NCI-H2081 treated with DMSO at 0.1 percent for 48 hours (cell line): ENCODE measurements around the gene ADH6.
"Not testable (repeated sequence)": the region's sequence is repeated elsewhere in the genome, so short reads cannot be mapped to it uniquely, and the experiment has no call there.

Experiments used
- DNase-seq: peaks from one replicate; lab custom pipeline; 2025; lab: John Stamatoyannopoulos, UW

Gene ADH6

DNA sequence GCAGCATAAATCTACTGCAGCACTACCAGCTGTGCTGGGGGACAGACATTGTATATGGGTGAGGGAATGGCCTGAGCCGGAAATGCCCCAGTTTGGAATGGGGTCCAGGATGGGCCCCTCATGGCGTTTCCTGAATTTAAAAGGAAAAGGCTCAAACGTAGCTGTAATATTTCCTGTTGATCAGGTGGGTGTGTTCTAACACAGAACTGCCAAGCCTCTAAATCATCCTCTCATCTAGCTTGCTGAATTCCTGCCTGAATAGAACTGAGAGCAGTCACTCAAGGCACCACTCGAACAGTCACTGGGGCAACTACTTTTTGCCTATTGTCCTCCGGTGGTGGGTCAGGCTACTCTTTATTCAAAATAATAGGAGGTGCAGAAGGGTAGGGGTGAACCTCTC lies 28.7 kb downstream of the ADH6 start:
- no peak for DNase-seq

- not testable (repeated sequence) for DNase-seq
Observed at GRCh38 chr4:99189900-99190299, 29.1 kb downstream of the ADH6 start.

DNA sequence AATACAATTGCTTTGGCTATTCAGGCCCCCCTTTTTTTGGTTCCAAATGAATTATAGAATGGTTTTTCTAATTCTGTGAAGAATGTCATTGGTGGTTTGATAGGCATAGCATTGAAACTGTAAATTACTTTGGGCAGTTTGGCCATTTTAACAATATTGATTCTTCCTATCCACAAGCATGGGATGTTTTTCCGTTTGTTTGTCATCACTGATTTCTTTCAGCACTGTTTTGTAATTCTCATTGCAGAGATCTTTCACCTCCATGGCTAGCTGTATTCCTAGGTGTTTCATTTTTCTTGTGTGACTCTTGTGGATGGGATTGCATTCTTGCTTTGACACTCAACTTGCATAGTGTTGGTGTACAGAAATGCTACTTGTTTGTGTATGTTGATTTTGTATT lies 33.0 kb downstream of the ADH6 start:
- no peak for DNase-seq

- DNase-seq = no peak
Observed at GRCh38 chr4:99185581-99185980, 33.5 kb downstream of the ADH6 start.

GRCh38 chr4:99180382-99181070 lies 38.5 kb downstream of the ADH6 start:
- DNase-seq = no peak

DNA sequence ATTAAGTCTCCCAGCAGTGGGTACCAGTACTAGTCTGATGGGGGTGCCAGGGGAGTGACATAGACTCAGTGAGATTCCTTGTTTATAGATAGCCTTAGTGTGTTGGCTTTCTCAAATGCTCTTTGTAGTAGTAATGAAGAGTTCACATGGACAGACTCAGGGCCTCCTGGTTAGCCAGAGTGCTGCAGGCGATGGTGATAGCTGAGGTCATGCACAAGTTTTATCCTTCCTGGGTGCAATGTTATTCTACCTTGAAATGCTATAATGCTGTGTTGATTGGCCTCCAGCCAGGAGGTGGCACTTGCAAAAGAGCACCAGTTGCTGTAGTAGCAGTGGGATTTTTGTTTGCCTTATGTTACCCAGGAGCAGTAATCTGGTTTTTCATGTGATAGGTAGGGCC lies 39.4 kb downstream of the ADH6 start:
- no peak for DNase-seq

DNA sequence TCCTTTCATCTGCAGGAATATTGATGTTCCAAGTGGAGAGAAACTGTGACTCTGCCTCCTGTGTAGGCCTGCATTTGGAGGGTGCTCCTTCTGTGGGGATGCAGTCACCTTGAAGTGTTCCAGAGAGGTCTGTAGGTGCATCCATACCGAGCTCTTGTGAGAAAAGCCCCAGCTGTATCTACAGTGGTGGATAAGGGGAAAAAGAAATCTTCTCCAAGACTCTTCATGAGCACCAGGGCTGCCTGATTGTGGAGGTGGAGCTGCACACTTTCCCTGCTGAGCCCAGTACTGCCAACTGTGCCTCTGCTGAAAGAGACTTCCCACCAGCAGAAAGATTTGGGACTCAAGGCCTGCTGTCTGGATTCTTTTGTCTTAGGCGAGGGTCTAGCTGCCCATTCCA lies 39.9 kb downstream of the ADH6 start:
- no peak for DNase-seq

DNA sequence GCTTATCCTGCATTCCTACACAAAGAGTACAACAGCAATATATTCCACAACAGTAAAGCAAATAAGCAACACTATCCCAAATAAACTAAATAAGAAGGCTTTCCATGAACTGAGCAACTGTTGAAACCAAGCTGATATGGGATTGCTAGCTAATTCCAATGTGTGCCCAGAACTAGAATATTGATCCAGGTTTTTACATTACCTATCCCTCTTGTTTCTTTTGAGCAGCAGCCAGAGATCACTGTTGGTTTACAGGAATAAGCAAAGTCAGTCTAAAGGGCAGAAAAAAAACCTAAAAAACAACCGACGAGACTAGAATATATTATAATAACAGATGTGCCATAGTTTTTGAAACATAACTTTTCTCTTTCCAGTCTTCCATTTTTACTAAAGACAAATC lies 52.5 kb downstream of the ADH6 start:
- no peak for DNase-seq

GRCh38 chr4:99165978-99166377 lies 53.1 kb downstream of the ADH6 start:
- DNase-seq = no peak

GRCh38 chr4:99161373-99162099 lies 57.5 kb downstream of the ADH6 start:
- DNase-seq = no peak

- DNase-seq = no peak
Observed at GRCh38 chr4:99159699-99160098, 59.3 kb downstream of the ADH6 start.

DNA sequence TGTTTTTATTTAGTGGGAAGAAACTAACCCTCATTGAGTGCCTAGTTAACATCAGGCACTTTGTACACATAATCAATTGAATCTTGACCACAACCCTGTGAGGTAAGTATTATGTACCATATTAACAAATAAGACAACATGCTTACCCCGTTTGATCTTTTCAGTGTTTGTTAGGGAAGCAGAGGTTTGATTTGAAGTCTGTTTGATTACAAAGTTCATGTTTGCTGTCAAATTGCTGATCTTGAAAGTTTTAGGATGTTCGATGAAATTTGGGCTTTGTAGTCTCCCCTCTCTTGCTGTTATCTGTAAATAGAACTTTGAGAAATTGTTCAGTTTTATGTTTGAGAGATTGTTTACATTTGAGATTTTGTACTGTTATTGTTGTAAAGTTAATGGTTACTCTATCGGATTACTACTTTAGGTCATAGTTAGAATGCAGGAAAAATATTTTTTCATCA lies 61.5 kb downstream of the ADH6 start:
- no peak for DNase-seq

DNA sequence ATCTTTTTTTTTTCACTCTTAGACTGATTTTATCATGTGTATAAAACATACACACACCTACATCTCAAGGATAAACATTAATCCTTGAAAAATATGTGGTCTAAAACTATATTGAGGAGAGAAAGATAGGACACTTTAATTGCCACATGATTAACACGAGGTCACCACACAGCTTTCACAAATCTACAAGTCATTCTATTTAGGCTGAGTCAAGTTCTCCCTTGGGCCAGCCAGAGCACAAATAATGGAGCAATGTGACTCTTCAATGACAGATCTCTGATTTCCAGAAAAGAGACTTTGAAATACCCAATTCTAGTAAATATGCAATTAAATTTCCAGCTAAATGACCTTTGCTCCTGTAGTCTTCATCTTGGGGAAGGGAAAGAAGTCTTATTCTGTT lies 62.1 kb downstream of the ADH6 start:
- no peak for DNase-seq

- no peak for DNase-seq
Observed at GRCh38 chr4:99154658-99155342, 64.2 kb downstream of the ADH6 start.
